ENCODE results near the gene TBPL1. TPM values are rescaled to one million over a fixed set of nuclear protein-coding genes. Genes with fewer than 3 reads are reported as not detected.

The TBPL1 gene
- total and polyA plus RNA-seq, 4 donors: 20.1 to 28.5 (median 21.5) TPM

- no peak overlapping the region for H3K27ac ChIP-seq (ENCODE audit: low read depth in 1 of 2, low read length in 2 of 2)
- WGBS, 2 donors: 84 to 88% methylated on average over 1 to 2 of the region's 2 CpGs
These were observed 4.6 kb upstream of the TBPL1 start for GRCh38 chr6:133948472-133948871.

GRCh38 chr6:133951227-133951626 lies 1.8 kb upstream of the TBPL1 start:
- WGBS, 2 donors: 48% methylated on average over 4 of the region's 4 CpGs
- peaks cover 2 to 15% of the 10 kb centered on the region in 2 donors for H3K4me1 ChIP-seq (ENCODE audit: control insufficient read depth in 1 of 2, insufficient read depth in 2 of 2, low read length in 2 of 2)
- no peak for DNase-seq
- H3K36me3 ChIP-seq (ENCODE audit: control insufficient read depth in 1 of 2, insufficient read depth in 2 of 2, low read length in 1 of 2): no peaks in the 10 kb centered on the region
- peak overlapping the region; percentile 88 to 94 for H3K27ac ChIP-seq (ENCODE audit: low read depth in 1 of 2, low read length in 2 of 2)
- intact Hi-C loops (cut with DNase I): no loop called here
- H3K27me3 ChIP-seq (ENCODE audit: control insufficient read depth in 1 of 2, insufficient read depth in 2 of 2, low read length in 1 of 2): no peaks in the 10 kb centered on the region
- H3K9me3 ChIP-seq (ENCODE audit: control insufficient read depth, low read length): no peaks in the 10 kb centered on the region
- peak overlapping the region; percentile 98 to 99 for H3K4me3 ChIP-seq (ENCODE audit: low read length in 2 of 2)
- no peak for ATAC-seq (ENCODE audit: low FRiP score)

More at GRCh38 chr6:133948472-133948871, 4.6 kb upstream of the TBPL1 start:
- peaks cover 0 to 7% of the 10 kb centered on the region in 2 donors for H3K4me1 ChIP-seq (ENCODE audit: control insufficient read depth in 1 of 2, insufficient read depth in 2 of 2, low read length in 2 of 2)
- H3K27me3 ChIP-seq (ENCODE audit: control insufficient read depth in 1 of 2, insufficient read depth in 2 of 2, low read length in 1 of 2): no peaks in the 10 kb centered on the region
- intact Hi-C loops (cut with DNase I): no loop called here
- H3K36me3 ChIP-seq (ENCODE audit: control insufficient read depth in 1 of 2, insufficient read depth in 2 of 2, low read length in 1 of 2): no peaks in the 10 kb centered on the region
- ATAC-seq (ENCODE audit: low FRiP score): no peak
- no peaks in the 10 kb centered on the region for H3K9me3 ChIP-seq (ENCODE audit: control insufficient read depth, low read length)
- no peak overlapping the region for H3K4me3 ChIP-seq (ENCODE audit: low read length in 2 of 2)
- DNase-seq: no peak

- DNase-seq (peak; percentile 78 to 91), ATAC-seq (ENCODE audit: low FRiP score) (peak; percentile 75)
- Histone ChIP-seq H3K36me3 (ENCODE audit: control insufficient read depth in 1 of 2, insufficient read depth in 2 of 2, low read length in 1 of 2) (no peaks in the 10 kb centered on the region), H3K4me3 (ENCODE audit: low read length in 2 of 2) (peak overlapping the region; percentile 98 to 99), H3K4me1 (ENCODE audit: control insufficient read depth in 1 of 2, insufficient read depth in 2 of 2, low read length in 2 of 2) (peaks cover 2 to 15% of the 10 kb centered on the region in 2 donors), H3K9me3 (ENCODE audit: control insufficient read depth, low read length) (no peaks in the 10 kb centered on the region), H3K27ac (ENCODE audit: low read depth in 1 of 2, low read length in 2 of 2) (peak overlapping the region; percentile 95 to 100), H3K27me3 (ENCODE audit: control insufficient read depth in 1 of 2, insufficient read depth in 2 of 2, low read length in 1 of 2) (no peaks in the 10 kb centered on the region)
- intact Hi-C loops (cut with DNase I): no loop called here
- 0% methylated on average over 59 to 65 of the region's 65 CpGs for WGBS, 2 donors
These were observed 876 bp upstream of the TBPL1 start for GRCh38 chr6:133951881-133952814.

GRCh38 chr6:133953634-133954415 lies 801 bp downstream of the TBPL1 start:
- peaks cover 2 to 15% of the 10 kb centered on the region in 2 donors for H3K4me1 ChIP-seq (ENCODE audit: control insufficient read depth in 1 of 2, insufficient read depth in 2 of 2, low read length in 2 of 2)
- no peak for DNase-seq
- no peaks in the 10 kb centered on the region for H3K36me3 ChIP-seq (ENCODE audit: control insufficient read depth in 1 of 2, insufficient read depth in 2 of 2, low read length in 1 of 2)
- H3K27ac ChIP-seq (ENCODE audit: low read depth in 1 of 2, low read length in 2 of 2): no peak overlapping the region
- WGBS, 2 donors: 6 to 8% methylated on average over 23 of the region's 23 CpGs
- no peaks in the 10 kb centered on the region for H3K9me3 ChIP-seq (ENCODE audit: control insufficient read depth, low read length)
- H3K27me3 ChIP-seq (ENCODE audit: control insufficient read depth in 1 of 2, insufficient read depth in 2 of 2, low read length in 1 of 2): no peaks in the 10 kb centered on the region
- peak overlapping the region; percentile 69 to 82 for H3K4me3 ChIP-seq (ENCODE audit: low read length in 2 of 2)
- no peak for ATAC-seq (ENCODE audit: low FRiP score)
- intact Hi-C loops (cut with DNase I): no loop called here

GRCh38 chr6:133954657-133955576 lies 1.9 kb downstream of the TBPL1 start:
- WGBS, 2 donors: 78 to 83% methylated on average over 7 of the region's 7 CpGs
- ATAC-seq (ENCODE audit: low FRiP score) (no peak), DNase-seq (no peak)
- intact Hi-C loops (cut with DNase I): no loop called here
- Histone ChIP-seq H3K27ac (ENCODE audit: low read depth in 1 of 2, low read length in 2 of 2) (no peak overlapping the region), H3K9me3 (ENCODE audit: control insufficient read depth, low read length) (no peaks in the 10 kb centered on the region), H3K27me3 (ENCODE audit: control insufficient read depth in 1 of 2, insufficient read depth in 2 of 2, low read length in 1 of 2) (no peaks in the 10 kb centered on the region), H3K4me1 (ENCODE audit: control insufficient read depth in 1 of 2, insufficient read depth in 2 of 2, low read length in 2 of 2) (peaks cover 4 to 15% of the 10 kb centered on the region in 2 donors), H3K4me3 (ENCODE audit: low read length in 2 of 2) (no peak overlapping the region), H3K36me3 (ENCODE audit: control insufficient read depth in 1 of 2, insufficient read depth in 2 of 2, low read length in 1 of 2) (no peaks in the 10 kb centered on the region)

- ATAC-seq (ENCODE audit: low FRiP score) (no peak), DNase-seq (no peak)
- intact Hi-C loops (cut with DNase I): no loop called here
- Histone ChIP-seq H3K4me1 (ENCODE audit: control insufficient read depth in 1 of 2, insufficient read depth in 2 of 2, low read length in 2 of 2) (peaks cover 5 to 15% of the 10 kb centered on the region in 2 donors), H3K36me3 (ENCODE audit: control insufficient read depth in 1 of 2, insufficient read depth in 2 of 2, low read length in 1 of 2) (no peaks in the 10 kb centered on the region), H3K27ac (ENCODE audit: low read depth in 1 of 2, low read length in 2 of 2) (no peak overlapping the region), H3K4me3 (ENCODE audit: low read length in 2 of 2) (no peak overlapping the region), H3K27me3 (ENCODE audit: control insufficient read depth in 1 of 2, insufficient read depth in 2 of 2, low read length in 1 of 2) (no peaks in the 10 kb centered on the region), H3K9me3 (ENCODE audit: control insufficient read depth, low read length) (no peaks in the 10 kb centered on the region)
- 84 to 88% methylated on average over 5 of the region's 5 CpGs for WGBS, 2 donors
These were observed 2.8 kb downstream of the TBPL1 start for GRCh38 chr6:133955582-133956415.

- DNase-seq (no peak), ATAC-seq (ENCODE audit: low FRiP score) (no peak)
- Histone ChIP-seq H3K9me3 (ENCODE audit: control insufficient read depth, low read length) (no peaks in the 10 kb centered on the region), H3K4me3 (ENCODE audit: low read length in 2 of 2) (no peak overlapping the region), H3K4me1 (ENCODE audit: control insufficient read depth in 1 of 2, insufficient read depth in 2 of 2, low read length in 2 of 2) (peaks cover 5 to 8% of the 10 kb centered on the region in 2 donors), H3K27ac (ENCODE audit: low read depth in 1 of 2, low read length in 2 of 2) (no peak overlapping the region), H3K36me3 (ENCODE audit: control insufficient read depth in 1 of 2, insufficient read depth in 2 of 2, low read length in 1 of 2) (no peaks in the 10 kb centered on the region), H3K27me3 (ENCODE audit: control insufficient read depth in 1 of 2, insufficient read depth in 2 of 2, low read length in 1 of 2) (no peaks in the 10 kb centered on the region)
- intact Hi-C loops (cut with DNase I): no loop called here
- WGBS, 2 donors: 93 to 95% methylated on average over 3 of the region's 3 CpGs
These were observed 3.5 kb downstream of the TBPL1 start for GRCh38 chr6:133956416-133957049.
